Ascending aorta (tissue), 2 donors: Measurements from ENCODE around the gene JAK1. TPM values are rescaled to one million over a fixed set of nuclear protein-coding genes. Genes with fewer than 3 reads are reported as not detected.

Source experiments
- DNase-seq, 2 donors: peaks; one replicate each; pipeline ENCODE4 v3.0.0-alpha.2; 2019; ENCODE audit warnings: low spot score in 2 of 2
- H3K27ac ChIP-seq, 2 donors: fragments of 200-600 bp; sonication (generic); one replicate each; pipeline ENCODE4 v1.5.1; 2016 to 2017; ENCODE audit warnings: mild to moderate bottlenecking in 1 of 2
- H3K27me3 ChIP-seq: fragments of 200-600 bp; sonication (generic); one replicate; pipeline ENCODE4 v1.5.1; 2017
- H3K36me3 ChIP-seq, 2 donors: fragments of 200-600 bp; sonication (generic); one replicate each; pipeline ENCODE4 v1.5.1; 2016
- H3K4me1 ChIP-seq, 2 donors: fragments of 200-600 bp; sonication (generic); one replicate each; pipeline ENCODE4 v1.5.1; 2016 to 2017; ENCODE audit warnings: mild to moderate bottlenecking in 1 of 2
- H3K4me3 ChIP-seq, 2 donors: fragments of 200-600 bp; sonication (generic); one replicate each; pipeline ENCODE4 v1.5.1; 2016 to 2017; ENCODE audit warnings: mild to moderate bottlenecking in 1 of 2
- H3K9me3 ChIP-seq, 2 donors: fragments of 200-600 bp; sonication (generic); one replicate each; pipeline ENCODE4 v1.5.1; 2016
- intact Hi-C: fragments of 100-400 bp; cut with DNase I; formaldehyde crosslinking; loops from one replicate; pipeline ENCODE4 v1.15.1; 2023
- total RNA-seq: library from RNA; depleted of rRNA; stranded (reverse); fragments of >200 nt; gene quantifications from one replicate; pipeline ENCODE4 v1.1.0, GENCODE V29; 2016
- TF ChIP-seq, protein P1 (sequence below), 3 experiments: fragments of 200-600 bp in 2 of 3; fragments of 450-650 bp in 1 of 3; sonication (generic) in 2 of 3; IDR thresholded peaks; one replicate each; pipeline ENCODE4 v1.5.1; 2016 to 2019; ENCODE audit warnings: antibody characterized with exemption in 3 of 3, mild to moderate bottlenecking in 1 of 3, moderate library complexity in 1 of 3

The JAK1 gene
- total RNA-seq, 1 donor from 2014 or later = 53.5 TPM

DNA sequence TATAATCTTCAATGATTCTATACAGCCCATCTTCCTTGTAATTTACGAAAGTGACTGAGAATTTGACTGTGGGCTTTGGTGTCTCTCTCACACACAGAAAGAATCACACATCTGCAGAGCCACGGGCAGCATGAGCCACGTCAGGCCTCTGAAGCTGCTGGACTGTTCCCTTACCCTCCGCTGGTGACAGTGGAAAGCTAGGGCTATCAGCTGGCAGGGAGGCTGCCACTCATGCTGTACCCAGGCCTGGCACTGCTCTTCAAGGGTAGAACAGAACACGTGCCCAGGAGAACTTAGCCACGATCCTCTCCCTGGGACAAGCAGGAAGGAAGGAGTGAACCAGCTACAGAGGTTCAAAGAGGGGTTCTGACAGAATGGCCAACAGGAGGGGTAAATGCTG, 90.7 kb downstream of the JAK1 start:
- intact Hi-C loops = no loop called here
- TF ChIP-seq, protein P1, sequence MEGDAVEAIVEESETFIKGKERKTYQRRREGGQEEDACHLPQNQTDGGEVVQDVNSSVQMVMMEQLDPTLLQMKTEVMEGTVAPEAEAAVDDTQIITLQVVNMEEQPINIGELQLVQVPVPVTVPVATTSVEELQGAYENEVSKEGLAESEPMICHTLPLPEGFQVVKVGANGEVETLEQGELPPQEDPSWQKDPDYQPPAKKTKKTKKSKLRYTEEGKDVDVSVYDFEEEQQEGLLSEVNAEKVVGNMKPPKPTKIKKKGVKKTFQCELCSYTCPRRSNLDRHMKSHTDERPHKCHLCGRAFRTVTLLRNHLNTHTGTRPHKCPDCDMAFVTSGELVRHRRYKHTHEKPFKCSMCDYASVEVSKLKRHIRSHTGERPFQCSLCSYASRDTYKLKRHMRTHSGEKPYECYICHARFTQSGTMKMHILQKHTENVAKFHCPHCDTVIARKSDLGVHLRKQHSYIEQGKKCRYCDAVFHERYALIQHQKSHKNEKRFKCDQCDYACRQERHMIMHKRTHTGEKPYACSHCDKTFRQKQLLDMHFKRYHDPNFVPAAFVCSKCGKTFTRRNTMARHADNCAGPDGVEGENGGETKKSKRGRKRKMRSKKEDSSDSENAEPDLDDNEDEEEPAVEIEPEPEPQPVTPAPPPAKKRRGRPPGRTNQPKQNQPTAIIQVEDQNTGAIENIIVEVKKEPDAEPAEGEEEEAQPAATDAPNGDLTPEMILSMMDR (IDR thresholded peaks at IDR 0.05) = no peak

DNA sequence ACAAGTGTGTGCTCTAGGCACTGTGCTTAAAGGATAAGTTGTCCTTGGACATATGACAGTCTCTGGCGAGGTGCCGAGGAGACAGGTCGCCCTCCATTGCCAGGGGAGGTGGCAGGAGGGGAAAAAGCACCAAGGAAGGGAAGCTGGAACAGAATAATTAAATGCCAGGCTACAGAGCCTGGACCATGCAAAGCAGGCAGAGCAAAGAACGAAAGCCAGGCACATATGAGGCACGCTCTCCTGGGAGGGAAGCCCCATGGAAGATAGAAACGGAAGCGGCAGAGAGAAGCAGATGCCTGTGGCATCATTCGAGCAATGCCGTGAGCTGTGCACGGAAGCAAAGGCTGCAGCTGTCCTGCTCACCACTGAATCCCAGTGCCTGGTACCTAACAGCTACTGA, 91.2 kb downstream of the JAK1 start:
- H3K9me3 ChIP-seq = no peaks in the 10 kb centered on the region
- no peak overlapping the region for H3K4me3 ChIP-seq
- H3K27ac ChIP-seq = no peak overlapping the region
- peaks cover 23 to 66% of the 10 kb centered on the region in 2 donors for H3K36me3 ChIP-seq
- H3K27me3 ChIP-seq = no peaks in the 10 kb centered on the region
- intact Hi-C loops = no loop called here
- TF ChIP-seq, protein P1 (IDR thresholded peaks at IDR 0.05) = no peak
- DNase-seq = no peak
- H3K4me1 ChIP-seq = no peaks in the 10 kb centered on the region

More for the DNA sequence above, 90.7 kb downstream of the JAK1 start:
- DNase-seq = no peak
- H3K4me3 ChIP-seq = no peak overlapping the region
- H3K9me3 ChIP-seq = no peaks in the 10 kb centered on the region
- H3K4me1 ChIP-seq = no peaks in the 10 kb centered on the region
- H3K36me3 ChIP-seq = peaks cover 23 to 61% of the 10 kb centered on the region in 2 donors
- no peak overlapping the region for H3K27ac ChIP-seq
- H3K27me3 ChIP-seq = no peaks in the 10 kb centered on the region

DNA sequence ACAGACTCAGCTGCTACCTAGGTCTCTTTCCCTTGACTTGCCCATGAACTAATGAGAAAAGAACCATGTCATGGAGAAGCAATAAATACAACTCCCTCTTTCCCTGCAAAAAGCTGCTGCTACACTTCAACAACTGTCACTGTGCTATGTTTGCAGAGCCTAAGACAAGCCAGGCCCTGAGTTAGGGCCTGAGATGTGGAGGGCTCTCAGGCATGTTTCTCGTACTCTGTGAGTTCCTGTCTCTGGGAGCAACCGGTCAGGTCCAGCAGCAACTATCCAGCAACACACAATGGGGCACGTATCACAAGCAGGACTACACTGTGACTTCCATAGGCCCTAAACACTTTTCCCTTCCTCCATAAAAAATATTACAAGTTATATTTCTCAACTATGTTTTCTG, 91.7 kb downstream of the JAK1 start:
- DNase-seq = no peak
- Histone ChIP-seq H3K4me1 (no peaks in the 10 kb centered on the region), H3K9me3 (no peaks in the 10 kb centered on the region), H3K27me3 (no peaks in the 10 kb centered on the region), H3K27ac (no peak overlapping the region), H3K4me3 (no peak overlapping the region), H3K36me3 (peaks cover 27 to 71% of the 10 kb centered on the region in 2 donors)
- intact Hi-C loops = no loop called here
- TF ChIP-seq, protein P1 (IDR thresholded peaks at IDR 0.05) = no peak

DNA sequence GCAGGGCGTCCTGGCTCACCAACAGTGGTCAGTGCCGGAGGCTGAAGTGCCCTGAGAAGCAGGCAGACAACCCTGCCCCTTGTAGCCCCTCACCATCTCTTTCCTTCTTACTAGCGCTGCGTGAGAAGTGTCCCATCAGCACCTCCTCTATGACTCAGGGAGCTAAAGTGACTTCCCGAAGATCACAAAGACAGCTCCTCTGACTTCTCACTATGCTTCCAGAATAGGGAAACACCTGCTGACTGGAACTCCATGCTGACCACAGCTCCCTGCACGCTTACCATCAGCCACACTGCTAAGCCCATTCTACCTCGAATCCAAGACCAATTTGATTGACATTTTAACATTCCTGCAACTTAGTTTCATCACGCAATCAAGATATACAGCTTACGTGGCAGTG, 92.8 kb downstream of the JAK1 start:
- Histone ChIP-seq H3K27me3 (no peaks in the 10 kb centered on the region), H3K27ac (no peak overlapping the region), H3K36me3 (peaks cover 28 to 79% of the 10 kb centered on the region in 2 donors), H3K9me3 (no peaks in the 10 kb centered on the region), H3K4me1 (no peaks in the 10 kb centered on the region), H3K4me3 (no peak overlapping the region)
- no peak for DNase-seq
- TF ChIP-seq, protein P1 (IDR thresholded peaks at IDR 0.05) = no peak
- intact Hi-C loops = no loop called here

DNA sequence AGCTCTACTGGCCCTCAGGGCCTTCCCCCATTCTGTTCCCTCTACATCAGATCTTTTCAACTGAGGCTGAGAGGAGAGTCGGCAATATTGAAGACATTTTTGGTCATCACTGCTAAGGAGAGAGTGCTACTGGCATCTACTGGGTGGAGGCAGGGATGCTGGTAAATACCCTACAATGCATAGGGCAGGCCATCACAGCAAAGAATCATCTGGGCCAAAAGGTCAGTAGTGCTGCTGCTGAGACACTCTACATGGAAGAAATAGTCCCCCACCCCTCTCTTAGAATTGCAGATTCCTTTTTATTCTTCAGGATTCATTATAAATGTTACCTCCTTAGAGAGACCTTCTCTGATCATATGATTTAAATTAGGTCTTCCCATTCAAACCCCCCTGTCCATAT, 94.3 kb downstream of the JAK1 start:
- no peak overlapping the region for H3K27ac ChIP-seq
- DNase-seq = no peak
- H3K27me3 ChIP-seq = no peaks in the 10 kb centered on the region
- H3K4me3 ChIP-seq = no peak overlapping the region
- TF ChIP-seq, protein P1 (IDR thresholded peaks at IDR 0.05) = no peak
- intact Hi-C loops = no loop called here
- H3K36me3 ChIP-seq = peaks cover 27 to 82% of the 10 kb centered on the region in 2 donors
- H3K4me1 ChIP-seq = no peaks in the 10 kb centered on the region
- no peaks in the 10 kb centered on the region for H3K9me3 ChIP-seq

DNA sequence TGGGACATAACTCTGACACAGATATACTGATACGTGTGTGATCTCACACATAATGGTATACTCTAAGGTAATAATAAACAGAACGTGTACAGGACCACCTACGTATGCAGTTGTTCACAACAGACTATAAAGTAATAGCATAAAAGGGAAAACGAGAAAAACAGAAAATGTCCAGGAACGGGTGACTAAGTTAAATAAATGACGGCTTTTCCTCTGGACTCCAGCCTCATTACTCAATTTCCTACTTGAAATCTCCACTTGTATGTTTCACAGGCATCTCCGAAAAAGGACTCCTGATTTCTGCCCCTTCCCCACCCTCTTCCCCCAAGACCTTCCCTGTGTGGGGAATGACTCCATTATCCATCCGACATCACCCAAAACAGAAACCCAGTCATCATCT, 95.1 kb downstream of the JAK1 start:
- intact Hi-C loops = no loop called here
- Histone ChIP-seq H3K4me3 (no peak overlapping the region), H3K27me3 (no peaks in the 10 kb centered on the region), H3K4me1 (no peaks in the 10 kb centered on the region), H3K36me3 (peaks cover 29 to 81% of the 10 kb centered on the region in 2 donors), H3K9me3 (no peaks in the 10 kb centered on the region), H3K27ac (no peak overlapping the region)
- no peak for DNase-seq
- TF ChIP-seq, protein P1 (IDR thresholded peaks at IDR 0.05) = no peak
